Heart left ventricle (tissue), 13 donors: ENCODE data around the gene COX6A1.

Experiments
- POLR2A ChIP-seq, 2 donors: fragments of 450-650 bp; IDR thresholded peaks; one replicate each; pipeline ENCODE4 v1.6.1; 2017; ENCODE audit warnings: antibody characterized with exemption in 2 of 2, mild to moderate bottlenecking in 2 of 2, moderate library complexity in 2 of 2
- TF ChIP-seq, protein P1 (sequence below), 12 donors: fragments of 200-600 bp; sonication (generic) in 4 of 12; IDR thresholded peaks; one replicate each; pipeline versions ENCODE4 v1.5.0 to v1.8.0; 2018 to 2022; ENCODE audit warnings: antibody characterized with exemption in 12 of 12, mild to moderate bottlenecking in 5 of 12
- donor health status: ischemic (EF 13 %, LVEDD 7.1; RV severe dilation, severe dysfunction).
- donor health status: DM: no; HTN: yes; CAD: no.
- donor health status: DM: no; HTN: no; CAD: no.
- donor health status: ischemic (EF 25% LVEDD 6.9; RV normal size, moderate dysfunction).
- donor health status: ischemic (EF 25% LVEDD 5.7; RV mildly dilated, moderate dysfunction).
- donor health status: ischemic (EF 35%, LVEDD 5.7; RV mildly dilated, moderate dysfunction).
- donor health status: nonischemic (EF 11% LVEDD 7.7; RV severe dilation, severe dysfunction).
- donor health status: DM: yes; HTN: yes; CAD: no.
- donor health status: PGD.
- donor health status: ischemic (EF 29% LVEDD 5.4; RV normal size, mild dysfunction).
- donor health status: nonischemic (EF 23%, LVEDD 6.1; RV moderate dilation, normal function).

DNA sequence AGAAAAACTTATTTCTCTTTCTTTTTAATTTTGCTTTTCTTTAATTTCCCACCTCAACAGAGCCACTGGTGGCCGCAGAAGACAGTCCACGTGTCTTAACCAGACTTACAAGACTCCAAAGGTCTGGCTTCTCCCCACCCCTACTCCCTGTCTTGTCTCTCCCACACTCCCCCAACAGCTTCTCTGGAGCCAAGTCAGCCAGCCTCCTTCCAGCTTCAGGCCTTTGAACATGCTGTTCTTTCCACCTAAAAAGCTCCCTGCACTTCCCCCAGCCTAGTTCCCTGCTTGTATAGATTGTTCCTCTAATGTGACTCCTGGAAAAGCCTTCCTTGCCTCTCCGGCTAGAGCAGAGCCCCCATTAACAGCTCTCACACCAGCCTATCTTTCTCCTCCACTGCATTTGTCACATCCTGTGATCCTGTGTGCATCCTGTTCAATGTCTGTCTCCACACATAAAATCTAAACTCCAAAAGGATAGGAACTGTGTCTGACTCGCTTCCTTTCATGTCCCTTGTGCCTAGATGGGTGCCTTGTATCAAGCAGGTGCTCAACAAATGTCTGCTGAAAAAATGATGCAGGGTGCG is 50.2 kb downstream of the COX6A1 start:
- TF ChIP-seq, protein P1, sequence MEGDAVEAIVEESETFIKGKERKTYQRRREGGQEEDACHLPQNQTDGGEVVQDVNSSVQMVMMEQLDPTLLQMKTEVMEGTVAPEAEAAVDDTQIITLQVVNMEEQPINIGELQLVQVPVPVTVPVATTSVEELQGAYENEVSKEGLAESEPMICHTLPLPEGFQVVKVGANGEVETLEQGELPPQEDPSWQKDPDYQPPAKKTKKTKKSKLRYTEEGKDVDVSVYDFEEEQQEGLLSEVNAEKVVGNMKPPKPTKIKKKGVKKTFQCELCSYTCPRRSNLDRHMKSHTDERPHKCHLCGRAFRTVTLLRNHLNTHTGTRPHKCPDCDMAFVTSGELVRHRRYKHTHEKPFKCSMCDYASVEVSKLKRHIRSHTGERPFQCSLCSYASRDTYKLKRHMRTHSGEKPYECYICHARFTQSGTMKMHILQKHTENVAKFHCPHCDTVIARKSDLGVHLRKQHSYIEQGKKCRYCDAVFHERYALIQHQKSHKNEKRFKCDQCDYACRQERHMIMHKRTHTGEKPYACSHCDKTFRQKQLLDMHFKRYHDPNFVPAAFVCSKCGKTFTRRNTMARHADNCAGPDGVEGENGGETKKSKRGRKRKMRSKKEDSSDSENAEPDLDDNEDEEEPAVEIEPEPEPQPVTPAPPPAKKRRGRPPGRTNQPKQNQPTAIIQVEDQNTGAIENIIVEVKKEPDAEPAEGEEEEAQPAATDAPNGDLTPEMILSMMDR (IDR thresholded peaks at IDR 0.05): no peak
- TF ChIP-seq POLR2A (IDR thresholded peaks at IDR 0.05): no peak
